ENCODE measurements around the gene YAP1.
A peak's percentile ranks its signal among the peaks of the same experiment; 100 is the strongest.
"Not testable (repeated sequence)": the region's sequence is repeated elsewhere in the genome, so short reads cannot be mapped to it uniquely, and the experiment has no call there.

YAP1 gene

DNA sequence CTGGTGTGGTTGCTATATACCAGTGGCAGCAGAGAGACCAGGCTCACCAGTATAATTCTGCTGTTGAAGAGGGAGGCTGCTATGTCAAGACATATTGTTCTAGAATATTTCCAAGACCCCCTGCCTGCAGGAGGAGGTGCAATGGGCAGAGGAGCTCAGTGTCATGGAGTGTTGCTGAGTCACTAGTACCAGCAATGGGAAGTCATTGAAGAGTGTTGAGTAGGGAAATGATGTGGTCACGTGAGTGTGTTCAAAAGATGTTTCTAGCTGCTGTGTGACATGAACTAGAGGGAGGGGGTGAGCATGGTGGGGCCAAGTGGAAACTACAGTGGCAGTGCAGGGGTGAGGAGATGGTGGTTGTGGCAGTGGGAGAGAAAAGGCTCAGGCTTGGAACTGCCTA lies 130.8 kb downstream of the YAP1 start:
- no peak for DNase-seq (ENCODE audit: low spot score)

DNA sequence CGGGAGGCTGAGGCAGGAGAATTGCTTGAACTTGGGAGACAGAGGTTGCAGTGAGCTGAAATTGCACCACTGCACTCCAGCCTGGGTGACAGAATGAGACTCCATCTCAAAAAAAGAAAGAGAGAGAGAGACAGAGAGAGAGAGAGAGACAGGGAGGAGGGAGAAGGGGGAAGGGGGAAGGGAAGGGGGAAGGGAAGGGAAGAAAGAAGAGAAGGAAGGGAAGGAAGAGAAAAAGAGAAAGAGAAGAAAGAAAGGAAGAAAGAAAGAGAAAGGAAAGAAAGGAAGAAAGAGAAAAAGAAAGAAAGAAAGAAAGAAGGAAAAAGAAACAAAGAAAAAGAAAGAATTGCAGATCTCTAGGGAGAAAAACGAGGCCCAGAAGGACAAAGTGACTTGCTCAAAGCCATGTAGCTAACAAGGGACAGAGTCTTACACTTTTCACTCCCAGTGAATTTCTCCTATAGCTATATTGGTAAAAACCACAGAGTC lies 133.2 kb downstream of the YAP1 start:
- no peak for DNase-seq (ENCODE audit: low spot score)

GRCh38 chr11:102244681-102245409 lies 134.6 kb downstream of the YAP1 start:
- DNase-seq (ENCODE audit: low spot score), result peak; percentile 87

DNA sequence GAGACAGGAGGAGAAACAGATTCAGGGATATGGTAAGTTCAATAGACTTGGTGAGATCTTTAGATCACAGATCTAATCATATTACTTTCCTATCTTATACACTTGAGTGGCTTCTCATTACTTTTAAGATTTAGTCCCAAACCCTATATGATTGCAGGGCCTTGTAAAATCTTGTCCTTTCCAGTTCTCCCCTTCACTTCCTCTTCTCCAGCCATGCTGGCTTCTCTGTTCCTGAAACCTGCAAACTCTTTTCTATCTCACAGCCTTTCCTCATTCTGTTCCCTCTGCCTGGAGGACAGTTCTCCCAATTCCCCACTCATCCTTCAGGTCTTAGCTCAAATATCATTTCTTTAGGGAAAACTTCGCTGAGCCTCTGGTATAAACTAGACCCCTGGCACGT lies 141.2 kb downstream of the YAP1 start:
- no peak for DNase-seq (ENCODE audit: low spot score)

- DNase-seq (ENCODE audit: low spot score), result peak; percentile 39
These were observed 142.2 kb downstream of the YAP1 start for GRCh38 chr11:102252339-102252891.

- no peak for DNase-seq (ENCODE audit: low spot score)
These were observed 142.9 kb downstream of the YAP1 start for GRCh38 chr11:102253020-102253715.

- no peak for DNase-seq (ENCODE audit: low spot score)
These were observed 143.8 kb downstream of the YAP1 start for GRCh38 chr11:102254047-102254446.

DNA sequence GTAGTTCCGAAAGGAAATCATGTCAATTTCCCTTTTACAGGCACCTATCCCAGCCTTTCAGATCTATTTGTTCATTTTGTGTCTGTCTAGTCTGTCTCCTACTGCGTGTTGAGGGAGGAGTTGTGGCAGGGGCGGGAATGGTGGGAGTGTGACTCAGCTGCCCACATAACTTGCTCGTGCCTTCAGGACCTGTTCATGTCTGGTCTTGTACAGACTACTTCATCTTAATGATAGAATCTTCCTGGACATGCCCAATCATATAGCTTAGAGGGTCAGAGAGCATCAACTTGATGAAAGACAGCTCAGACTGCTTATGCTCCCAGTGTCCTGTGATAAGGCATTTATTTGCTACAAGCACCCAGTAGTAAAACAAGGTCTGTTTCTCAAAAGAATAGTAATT lies 146.0 kb downstream of the YAP1 start:
- DNase-seq (ENCODE audit: low spot score), result peak; percentile 78

DNA sequence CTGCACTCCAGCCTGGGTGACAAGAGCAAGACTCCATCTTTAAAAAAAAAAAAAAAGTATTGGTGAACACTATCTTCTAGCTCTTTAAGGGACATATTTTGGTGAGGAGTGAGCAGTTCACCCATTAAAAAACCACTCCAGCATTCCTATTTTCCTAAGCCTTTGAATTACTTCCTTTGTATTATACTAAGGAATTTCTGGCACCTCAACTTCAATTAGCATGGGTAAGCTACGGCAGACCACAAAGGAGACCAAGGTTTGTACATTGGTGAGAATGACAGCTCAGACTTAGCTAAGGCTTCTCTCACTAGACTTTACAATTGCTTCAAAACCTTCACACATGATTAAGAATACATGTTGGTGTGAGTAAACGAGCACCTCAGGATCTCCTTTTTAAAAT lies 150.0 kb downstream of the YAP1 start:
- no peak for DNase-seq (ENCODE audit: low spot score)

DNA sequence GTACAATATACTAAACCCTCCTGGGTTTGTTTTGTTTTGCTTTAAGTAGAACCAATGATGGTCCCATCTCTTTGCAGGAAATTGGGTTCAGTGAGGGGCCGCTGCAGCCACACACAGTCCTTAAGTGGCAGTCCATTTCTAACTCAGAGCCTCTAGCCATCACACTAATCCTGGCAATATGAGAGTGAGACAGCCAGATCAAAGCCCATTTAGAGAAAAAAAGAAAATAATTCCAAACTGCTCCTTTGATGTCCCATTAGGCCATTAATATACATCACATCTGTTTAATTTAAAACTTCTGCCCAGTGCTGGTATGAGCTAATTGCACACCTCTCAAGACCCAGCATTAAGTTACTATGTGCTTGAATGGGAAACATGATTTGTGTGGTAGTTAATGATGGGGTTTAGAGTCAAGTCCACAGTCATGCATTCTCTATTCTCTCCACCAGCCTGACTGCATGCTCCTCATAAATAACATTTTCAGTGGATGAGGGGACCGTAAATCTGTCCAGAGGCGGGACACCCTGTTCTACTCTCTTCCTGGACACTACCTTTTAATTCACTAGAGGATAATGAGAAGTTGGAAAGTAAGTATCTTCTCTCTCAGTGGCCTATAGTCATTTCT lies 153.2 kb downstream of the YAP1 start:
- DNase-seq (ENCODE audit: low spot score), result no peak

DNA sequence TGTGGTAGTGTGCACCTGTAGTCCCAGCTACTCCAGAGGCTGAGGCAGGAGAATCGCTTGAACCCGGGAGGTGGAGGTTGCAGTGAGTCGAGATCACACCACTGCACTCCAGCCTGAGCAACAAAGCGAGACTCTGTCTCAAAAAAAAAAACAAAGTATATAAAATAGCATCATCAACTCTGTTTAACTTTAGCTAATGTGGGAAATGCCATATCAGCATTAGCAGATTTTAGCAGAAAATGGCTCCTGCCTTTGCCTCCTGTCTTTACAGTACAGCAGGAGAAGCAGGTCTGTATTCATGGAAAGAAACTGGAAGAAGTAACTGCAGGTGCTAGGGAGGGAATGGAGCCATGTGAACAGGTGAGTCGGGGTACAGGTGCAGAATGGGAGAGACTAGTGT lies 154.5 kb downstream of the YAP1 start:
- not testable (repeated sequence) for DNase-seq (ENCODE audit: low spot score)

- peak; percentile 58 for DNase-seq (ENCODE audit: low spot score)
These were observed 155.9 kb downstream of the YAP1 start for GRCh38 chr11:102266099-102266498.

DNA sequence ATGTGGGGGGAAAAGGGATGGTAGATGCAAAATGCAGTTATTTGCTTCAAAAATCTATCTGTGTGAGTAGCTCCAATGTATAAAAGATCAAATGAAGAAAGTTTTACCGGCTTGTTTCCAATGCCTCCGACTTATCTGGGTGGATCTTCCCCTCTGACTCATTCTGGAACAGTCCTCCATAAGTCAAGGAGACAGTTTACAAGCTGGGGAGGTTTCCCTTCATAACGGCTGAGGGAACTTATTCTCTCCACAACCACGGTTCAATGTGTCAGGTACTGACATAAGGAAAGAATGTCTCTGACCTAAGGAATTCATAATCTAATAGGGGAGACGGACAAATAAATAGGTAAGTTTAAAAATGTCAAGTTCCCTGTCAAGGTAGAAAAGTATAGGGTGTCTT lies 157.4 kb downstream of the YAP1 start:
- DNase-seq (ENCODE audit: low spot score), result peak; percentile 66

- DNase-seq (ENCODE audit: low spot score), result peak; percentile 84
These were observed 158.1 kb downstream of the YAP1 start for GRCh38 chr11:102268083-102268984.

DNA sequence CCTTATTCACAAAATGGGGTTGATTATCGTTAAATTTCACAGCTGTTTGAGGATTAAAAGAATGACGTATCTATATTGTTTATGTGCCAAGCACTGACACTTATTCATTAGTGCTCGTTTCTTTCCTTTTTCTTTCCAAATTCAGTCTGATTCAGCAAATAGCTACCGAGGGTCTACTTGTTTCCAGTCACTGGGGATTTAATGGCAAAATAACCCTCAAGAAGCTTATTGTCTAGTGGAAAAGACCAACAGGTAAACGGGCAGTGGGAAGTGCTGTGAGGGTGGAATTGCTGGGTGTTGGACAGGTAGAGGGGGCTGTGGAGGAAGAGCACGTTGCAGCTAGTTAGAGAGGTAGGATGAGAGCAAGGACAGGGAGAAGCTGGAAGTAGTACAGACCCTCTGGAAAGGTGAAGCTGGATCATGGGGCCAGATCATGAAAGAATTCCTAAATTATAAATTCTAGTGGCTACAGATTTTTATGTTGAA lies 158.8 kb downstream of the YAP1 start:
- DNase-seq (ENCODE audit: low spot score), result no peak

GRCh38 chr11:102269927-102270326 lies 159.7 kb downstream of the YAP1 start:
- DNase-seq (ENCODE audit: low spot score), result no peak

- DNase-seq (ENCODE audit: low spot score), result no peak
These were observed 162.0 kb downstream of the YAP1 start for GRCh38 chr11:102272047-102272824.

GRCh38 chr11:102274628-102275027 lies 164.4 kb downstream of the YAP1 start:
- DNase-seq (ENCODE audit: low spot score), result no peak

GRCh38 chr11:102276362-102276761 lies 166.1 kb downstream of the YAP1 start:
- no peak for DNase-seq (ENCODE audit: low spot score)

- no peak for DNase-seq (ENCODE audit: low spot score)
These were observed 166.5 kb downstream of the YAP1 start for GRCh38 chr11:102276783-102277182.

Data from AG20443 (cell line).